ENCODE results near the gene FAM117A.

DNA sequence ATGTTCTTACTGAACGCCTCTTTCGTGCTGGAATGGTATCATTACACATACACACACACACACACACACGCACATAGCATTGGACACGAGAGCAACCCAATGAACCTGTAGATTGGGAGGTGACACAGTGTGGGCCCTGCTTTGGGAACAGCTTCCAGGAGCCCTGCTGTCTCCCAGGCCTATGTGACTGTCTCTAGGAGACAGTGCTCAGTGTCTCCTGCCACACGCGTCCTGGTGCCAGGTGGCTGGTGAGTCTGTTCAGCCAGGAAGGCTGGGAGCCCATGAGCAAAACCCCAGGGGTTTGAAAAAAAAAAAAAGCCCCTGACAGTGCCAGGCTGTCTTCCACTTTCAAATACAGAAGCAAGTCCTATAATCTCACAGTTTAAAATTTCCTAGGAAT, 83.6 kb downstream of the FAM117A start:
- TF ChIP-seq, protein P1, sequence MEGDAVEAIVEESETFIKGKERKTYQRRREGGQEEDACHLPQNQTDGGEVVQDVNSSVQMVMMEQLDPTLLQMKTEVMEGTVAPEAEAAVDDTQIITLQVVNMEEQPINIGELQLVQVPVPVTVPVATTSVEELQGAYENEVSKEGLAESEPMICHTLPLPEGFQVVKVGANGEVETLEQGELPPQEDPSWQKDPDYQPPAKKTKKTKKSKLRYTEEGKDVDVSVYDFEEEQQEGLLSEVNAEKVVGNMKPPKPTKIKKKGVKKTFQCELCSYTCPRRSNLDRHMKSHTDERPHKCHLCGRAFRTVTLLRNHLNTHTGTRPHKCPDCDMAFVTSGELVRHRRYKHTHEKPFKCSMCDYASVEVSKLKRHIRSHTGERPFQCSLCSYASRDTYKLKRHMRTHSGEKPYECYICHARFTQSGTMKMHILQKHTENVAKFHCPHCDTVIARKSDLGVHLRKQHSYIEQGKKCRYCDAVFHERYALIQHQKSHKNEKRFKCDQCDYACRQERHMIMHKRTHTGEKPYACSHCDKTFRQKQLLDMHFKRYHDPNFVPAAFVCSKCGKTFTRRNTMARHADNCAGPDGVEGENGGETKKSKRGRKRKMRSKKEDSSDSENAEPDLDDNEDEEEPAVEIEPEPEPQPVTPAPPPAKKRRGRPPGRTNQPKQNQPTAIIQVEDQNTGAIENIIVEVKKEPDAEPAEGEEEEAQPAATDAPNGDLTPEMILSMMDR (IDR thresholded peaks at IDR 0.05), result no peak
- no peak for TF ChIP-seq POLR2A (IDR thresholded peaks at IDR 0.05)
